GM19468 (cell line): ENCODE measurements around the gene PTPRG.

Experiments
- ATAC-seq: cut with Tn5 transposase; IDR thresholded peaks from one replicate; pipeline ENCODE4 v1.9.1; 2021; ENCODE audit warnings: mild to moderate bottlenecking, moderate library complexity, moderate number of reproducible peaks; ENCODE audit not compliant: unreplicated experiment; ENCODE audit errors: extremely low read depth

Gene PTPRG

GRCh38 chr3:62252438-62253157 is 691.2 kb downstream of the PTPRG start:
- no peak for ATAC-seq

- no peak for ATAC-seq
Measured at GRCh38 chr3:62253971-62254370, 692.6 kb downstream of the PTPRG start.

- no peak for ATAC-seq
Measured at GRCh38 chr3:62255758-62256157, 694.4 kb downstream of the PTPRG start.

- ATAC-seq: no peak
Measured at GRCh38 chr3:62259924-62260323, 698.6 kb downstream of the PTPRG start.

GRCh38 chr3:62260655-62261054 is 699.3 kb downstream of the PTPRG start:
- no peak for ATAC-seq

GRCh38 chr3:62261121-62261520 is 699.8 kb downstream of the PTPRG start:
- no peak for ATAC-seq

GRCh38 chr3:62261736-62262135 is 700.4 kb downstream of the PTPRG start:
- ATAC-seq: no peak

- no peak for ATAC-seq
Measured at GRCh38 chr3:62265528-62265927, 704.2 kb downstream of the PTPRG start.

GRCh38 chr3:62266668-62267283 is 705.4 kb downstream of the PTPRG start:
- ATAC-seq: no peak

GRCh38 chr3:62276658-62277180 is 715.3 kb downstream of the PTPRG start:
- ATAC-seq: no peak

- no peak for ATAC-seq
Measured at GRCh38 chr3:62277450-62277849, 716.1 kb downstream of the PTPRG start.

- no peak for ATAC-seq
Measured at GRCh38 chr3:62277986-62278385, 716.6 kb downstream of the PTPRG start.

- no peak for ATAC-seq
Measured at GRCh38 chr3:62281726-62282125, 720.4 kb downstream of the PTPRG start.

- no peak for ATAC-seq
Measured at GRCh38 chr3:62284442-62284841, 723.1 kb downstream of the PTPRG start.

GRCh38 chr3:62287392-62287927 is 726.1 kb downstream of the PTPRG start:
- ATAC-seq: no peak

- ATAC-seq: no peak
Measured at GRCh38 chr3:62289922-62290321, 728.6 kb downstream of the PTPRG start.

- no peak for ATAC-seq
Measured at GRCh38 chr3:62293051-62293780, 731.8 kb downstream of the PTPRG start.

GRCh38 chr3:62295571-62295970 is 734.2 kb downstream of the PTPRG start:
- no peak for ATAC-seq

GRCh38 chr3:62300617-62301016 is 739.2 kb downstream of the PTPRG start:
- ATAC-seq: no peak

GRCh38 chr3:62312201-62312600 is 750.8 kb downstream of the PTPRG start:
- ATAC-seq: no peak

- ATAC-seq: no peak
Measured at GRCh38 chr3:62316525-62316924, 755.2 kb downstream of the PTPRG start.
